Naive thymus-derived CD4-positive, alpha-beta T cell (primary cell): ENCODE results near the gene TMEM18. TPM values are rescaled to one million over a fixed set of nuclear protein-coding genes. Genes with fewer than 3 reads are reported as not detected.

Source experiments
- ATAC-seq: fragments of 150-1000 bp; cut with Tn5 transposase; 2 replicates; pipeline ENCODE4 v1.10.0; 2021; ENCODE audit warnings: mild to moderate bottlenecking, moderate library complexity
- CTCF ChIA-PET: fragments of 350-600 bp; sonication (Branson Sonifier 250); formaldehyde crosslinking; loops from one replicate; lab custom pipeline; 2021; ENCODE audit warnings: antibody characterized with exemption; lab: Charles Lee
- POLR2A ChIA-PET: fragments of 350-600 bp; sonication (Branson Sonifier 250); formaldehyde crosslinking; loops from one replicate; lab custom pipeline; 2021; ENCODE audit warnings: antibody characterized with exemption, inconsistent platforms; lab: Charles Lee
- DNase-seq, 9 donors: peaks; one replicate each; pipeline versions ENCODE4 v3.0.0 to v3.0.0-alpha.2; 2020 to 2022; ENCODE audit warnings: mixed read lengths in 1 of 9
- H3K27ac ChIP-seq: one replicate; pipeline ENCODE4 v1.7.0; 2013; ENCODE audit warnings: mild to moderate bottlenecking, low read depth, low read length, moderate library complexity
- H3K27me3 ChIP-seq, 2 donors: one replicate each; pipeline ENCODE4 v1.7.0; 2013; ENCODE audit warnings: low read length in 2 of 2, mild to moderate bottlenecking in 2 of 2, moderate library complexity in 2 of 2; ENCODE audit not compliant: control insufficient read depth in 2 of 2, insufficient read depth in 2 of 2
- H3K36me3 ChIP-seq, 3 experiments: 1 replicate in 2 of 3; 2 replicates in 1 of 3; pipeline ENCODE4 v1.7.0; 2013; ENCODE audit warnings: low read length in 3 of 3, mild to moderate bottlenecking in 3 of 3, moderate library complexity in 1 of 3; ENCODE audit not compliant: insufficient read depth in 3 of 3, control insufficient read depth in 2 of 3
- H3K4me1 ChIP-seq, 2 donors: one replicate each; pipeline ENCODE4 v1.7.0; 2013; ENCODE audit warnings: low read length in 2 of 2, mild to moderate bottlenecking in 2 of 2, moderate library complexity in 1 of 2; ENCODE audit not compliant: control insufficient read depth in 2 of 2, insufficient read depth in 2 of 2
- H3K4me3 ChIP-seq: 2 replicates; pipeline ENCODE4 v1.7.0; 2013; ENCODE audit warnings: mild to moderate bottlenecking, low read length
- H3K9me3 ChIP-seq, 3 experiments: 1 replicate in 2 of 3; 2 replicates in 1 of 3; pipeline ENCODE4 v1.7.0; 2013; ENCODE audit warnings: low read length in 3 of 3; ENCODE audit not compliant: control insufficient read depth in 2 of 3
- H3K27ac Mint-ChIP-seq, 9 donors: one replicate each; pipeline ENCODE4 v1.8.0; 2020 to 2022; ENCODE audit warnings: mixed read lengths in 9 of 9, mild to moderate bottlenecking in 8 of 9, moderate library complexity in 5 of 9, inconsistent platforms in 2 of 9
- H3K27me3 Mint-ChIP-seq, 5 donors: one replicate each; pipeline ENCODE4 v1.8.0; 2021 to 2022; ENCODE audit warnings: mixed read lengths in 5 of 5, mild to moderate bottlenecking in 1 of 5
- H3K36me3 Mint-ChIP-seq, 5 donors: one replicate each; pipeline ENCODE4 v1.8.0; 2020 to 2022; ENCODE audit warnings: mixed read lengths in 5 of 5, mild to moderate bottlenecking in 3 of 5, inconsistent platforms in 1 of 5
- H3K4me1 Mint-ChIP-seq, 7 donors: one replicate each; pipeline ENCODE4 v1.8.0; 2020 to 2022; ENCODE audit warnings: mixed read lengths in 7 of 7, mild to moderate bottlenecking in 3 of 7, inconsistent platforms in 1 of 7
- H3K4me3 Mint-ChIP-seq, 10 donors: one replicate each; pipeline ENCODE4 v1.8.0; 2020 to 2022; ENCODE audit warnings: mild to moderate bottlenecking in 10 of 10, mixed read lengths in 10 of 10, moderate library complexity in 6 of 10, inconsistent platforms in 2 of 10
- H3K9me3 Mint-ChIP-seq, 11 donors: one replicate each; pipeline ENCODE4 v1.8.0; 2020 to 2022; ENCODE audit warnings: mixed read lengths in 11 of 11, mild to moderate bottlenecking in 4 of 11, inconsistent platforms in 1 of 11, moderate library complexity in 1 of 11
- intact Hi-C, 2 donors: fragments of 100-400 bp; cut with micrococcal nuclease; formaldehyde crosslinking; loops; one replicate each; pipeline ENCODE4 v1.15.1; 2023
- polyA plus RNA-seq, 2 donors: library from polyadenylated mRNA; unstranded; fragments of 300-500 nt; fragmentation: Illumina TruSeq; gene quantifications; one replicate each; pipeline ENCODE4 v1.2.3, GENCODE V29; 2021
- total RNA-seq, 6 experiments: library from RNA in 5 of 6; stranded (reverse) in 5 of 6; gene quantifications; 1 replicate in 5 of 6; 2 replicates in 1 of 6; pipeline ENCODE4 v1.2.3 and lab custom pipeline; 2021 to 2026

Gene TMEM18
- total and polyA plus RNA-seq, 7 experiments from 2014 or later, result 23.3 to 39.8 (median 29.4) TPM

DNA sequence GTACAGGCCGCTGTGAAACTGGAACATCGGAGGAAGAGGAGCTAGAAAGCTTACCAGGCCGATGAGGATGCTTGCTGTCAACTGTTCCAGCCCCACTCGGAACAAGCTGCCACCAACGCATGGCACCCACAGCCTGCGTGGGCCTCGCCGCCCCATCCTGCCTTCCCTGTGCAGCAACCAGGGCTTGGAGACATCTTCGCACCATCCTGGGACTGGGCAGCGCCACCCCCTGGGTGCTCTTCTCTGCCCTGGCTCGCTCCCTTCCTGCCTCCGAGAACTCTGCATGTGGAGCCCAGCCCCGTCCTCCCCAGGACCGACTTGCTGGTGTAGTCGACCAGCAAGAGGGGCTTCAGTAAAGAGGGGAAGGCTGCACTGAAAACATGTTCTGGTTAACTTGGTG is 10.8 kb downstream of the TMEM18 start:
- no peaks in the 10 kb centered on the region for H3K27me3 Mint-ChIP-seq
- H3K27ac Mint-ChIP-seq, result no peak overlapping the region
- H3K27ac ChIP-seq, result no peak overlapping the region
- CTCF ChIA-PET, result interaction anchor here (1.0 to 1.2 kb wide), 2 partner anchors 29 to 30 kb away, joined by 3 read pairs; no protein-coding TSS in a partner anchor
- H3K36me3 ChIP-seq, result peaks cover 0 to 53% (median 4%) of the 10 kb centered on the region in 3 experiments
- ATAC-seq (no peak), DNase-seq (no peak)
- H3K36me3 Mint-ChIP-seq, result peaks cover 38 to 57% (median 49%) of the 10 kb centered on the region in 5 donors
- intact Hi-C loops, result no loop called here
- H3K9me3 Mint-ChIP-seq, result peaks cover 10 to 22% (median 12%) of the 10 kb centered on the region in 11 donors
- H3K9me3 ChIP-seq, result peaks cover 0 to 16% (median 5%) of the 10 kb centered on the region in 3 experiments
- POLR2A ChIA-PET, result interaction anchor here (1.3 kb wide), 1 partner anchor 11 kb away, joined by 4 read pairs; the partner anchor contains the start of gene TMEM18
- H3K4me1 Mint-ChIP-seq, result peaks cover 18 to 42% (median 24%) of the 10 kb centered on the region in 7 donors
- no peak overlapping the region for H3K4me3 ChIP-seq
- no peak overlapping the region for H3K4me3 Mint-ChIP-seq
- H3K4me1 ChIP-seq, result peaks cover 9 to 11% of the 10 kb centered on the region in 2 donors
- H3K27me3 ChIP-seq, result no peaks in the 10 kb centered on the region

DNA sequence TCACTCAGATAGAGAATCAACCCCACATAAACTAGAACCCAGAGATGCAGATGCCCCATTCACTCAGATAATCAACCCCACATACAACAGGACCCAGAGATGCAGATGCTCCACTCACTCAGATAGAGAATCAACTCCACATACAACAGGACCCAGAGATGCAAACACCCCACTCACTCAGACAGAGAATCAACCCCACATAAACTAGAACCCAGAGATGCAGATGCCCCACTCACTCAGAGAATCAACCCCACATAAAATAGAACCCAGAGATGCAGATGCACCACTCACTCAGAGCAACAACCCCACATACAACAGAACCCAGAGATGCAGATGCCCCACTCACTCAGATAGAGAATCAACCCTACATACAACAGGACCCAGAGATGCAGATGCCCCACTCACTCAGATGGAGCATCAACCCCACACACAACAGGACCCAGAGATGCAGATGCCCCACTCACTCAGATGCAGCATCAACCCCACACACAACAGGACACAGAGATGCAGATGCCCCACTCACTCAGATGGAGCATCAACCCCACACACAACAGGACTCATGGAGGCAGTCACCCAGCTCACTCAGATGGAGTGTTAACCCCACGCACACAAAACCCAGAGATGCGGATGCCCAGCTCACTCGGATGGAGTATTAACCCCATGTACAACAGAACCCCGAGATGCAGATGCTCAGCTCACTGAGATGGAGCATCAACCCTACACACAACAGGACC is 11.7 kb downstream of the TMEM18 start:
- peaks cover 11 to 12% of the 10 kb centered on the region in 2 donors for H3K4me1 ChIP-seq
- H3K4me3 ChIP-seq, result no peak overlapping the region
- H3K36me3 ChIP-seq, result peaks cover 0 to 46% (median 4%) of the 10 kb centered on the region in 3 experiments
- Mint-ChIP-seq H3K27me3 (no peaks in the 10 kb centered on the region), H3K4me3 (no peak overlapping the region), H3K27ac (peak overlapping the region in 2 of 9 donors; percentile 50 to 84), H3K36me3 (peaks cover 34 to 57% (median 46%) of the 10 kb centered on the region in 5 donors), H3K4me1 (peaks cover 20 to 45% (median 27%) of the 10 kb centered on the region in 7 donors), H3K9me3 (peaks cover 10 to 22% (median 12%) of the 10 kb centered on the region in 11 donors)
- ATAC-seq (no peak), DNase-seq (no peak)
- no peaks in the 10 kb centered on the region for H3K27me3 ChIP-seq
- ChIA-PET CTCF (interaction anchor here (0.7 to 1.2 kb wide), 2 partner anchors 28 to 433 kb away, joined by 3 read pairs; no protein-coding TSS in a partner anchor), POLR2A (interaction anchor here (1.3 kb wide), 1 partner anchor 12 kb away, joined by 4 read pairs; the partner anchor contains the start of gene TMEM18)
- peaks cover 0 to 16% (median 5%) of the 10 kb centered on the region in 3 experiments for H3K9me3 ChIP-seq
- intact Hi-C loops, result no loop called here
- H3K27ac ChIP-seq, result no peak overlapping the region

DNA sequence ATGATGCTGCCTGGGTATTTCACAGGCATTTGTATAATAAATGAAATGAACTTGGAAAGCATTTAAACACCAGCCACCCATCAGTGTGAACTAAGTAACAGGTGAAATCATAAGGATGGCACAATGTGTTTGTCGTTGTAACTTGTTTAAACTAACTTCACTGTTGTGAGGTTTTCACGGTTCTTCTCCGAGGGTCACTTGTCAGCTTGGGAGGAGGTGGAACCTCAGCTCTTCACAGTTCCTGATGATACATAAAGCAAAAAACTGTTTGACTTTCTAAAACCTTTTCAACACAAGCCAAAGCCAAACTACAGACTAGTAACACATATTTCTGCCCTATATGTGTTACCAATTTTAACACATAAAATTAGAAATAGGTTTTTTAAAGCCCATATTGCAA is 13.1 kb downstream of the TMEM18 start:
- ChIA-PET CTCF (no interaction called here), POLR2A (no interaction called here)
- intact Hi-C loops, result no loop called here
- Mint-ChIP-seq H3K27ac (peak overlapping the region in 5 of 9 donors; percentile 8 to 69 (median 36)), H3K4me3 (no peak overlapping the region), H3K4me1 (peaks cover 21 to 45% (median 28%) of the 10 kb centered on the region in 7 donors), H3K27me3 (peaks cover 0 to 4% (median 0%) of the 10 kb centered on the region in 5 donors), H3K36me3 (peaks cover 21 to 54% (median 38%) of the 10 kb centered on the region in 5 donors), H3K9me3 (peaks cover 10 to 22% (median 12%) of the 10 kb centered on the region in 11 donors)
- Histone ChIP-seq H3K9me3 (peaks cover 0 to 16% (median 5%) of the 10 kb centered on the region in 3 experiments), H3K4me3 (no peak overlapping the region), H3K36me3 (peaks cover 0 to 33% (median 4%) of the 10 kb centered on the region in 3 experiments), H3K27ac (no peak overlapping the region), H3K4me1 (peaks cover 11 to 12% of the 10 kb centered on the region in 2 donors), H3K27me3 (no peaks in the 10 kb centered on the region)
- DNase-seq (no peak), ATAC-seq (no peak)

DNA sequence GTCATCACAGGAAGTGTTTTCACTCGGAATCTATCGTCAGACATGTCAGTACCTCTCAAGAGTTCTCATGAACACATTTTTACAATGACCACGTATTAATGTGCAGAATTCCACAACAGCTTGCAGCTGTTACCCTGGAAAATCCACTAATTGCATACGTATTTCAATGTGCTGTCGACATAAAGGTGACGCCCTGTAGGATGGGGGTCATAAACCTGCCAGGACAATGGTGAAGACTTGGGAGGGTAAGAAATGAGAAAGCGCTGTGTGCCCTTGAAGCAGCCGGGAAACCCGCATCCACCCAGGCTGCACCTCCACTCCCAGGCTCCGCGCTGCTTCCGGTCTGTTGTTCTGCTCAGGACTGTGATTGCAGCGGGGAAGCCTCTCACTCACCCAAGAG is 14.0 kb downstream of the TMEM18 start:
- peak overlapping the region in 1 of 10 donors; percentile 62 for H3K4me3 Mint-ChIP-seq
- H3K36me3 Mint-ChIP-seq, result peaks cover 21 to 47% (median 34%) of the 10 kb centered on the region in 5 donors
- H3K9me3 Mint-ChIP-seq, result peaks cover 10 to 22% (median 12%) of the 10 kb centered on the region in 11 donors
- no peak overlapping the region for H3K27ac ChIP-seq
- H3K27me3 ChIP-seq, result no peaks in the 10 kb centered on the region
- peaks cover 11 to 12% of the 10 kb centered on the region in 2 donors for H3K4me1 ChIP-seq
- peaks cover 0 to 9% (median 0%) of the 10 kb centered on the region in 5 donors for H3K27me3 Mint-ChIP-seq
- intact Hi-C loops, result loop anchor here in 1 of 2 donors (2.0 kb wide), 1 partner anchor 26 kb away; no protein-coding TSS in a partner anchor
- H3K4me1 Mint-ChIP-seq, result peaks cover 21 to 47% (median 28%) of the 10 kb centered on the region in 7 donors
- ChIA-PET CTCF (interaction anchor here (1.2 kb wide), 1 partner anchor 32 kb away, joined by 3 read pairs; no protein-coding TSS in a partner anchor), POLR2A (interaction anchor here (1.4 kb wide), 1 partner anchor 14 kb away, joined by 5 read pairs; the partner anchor contains the start of gene TMEM18)
- H3K9me3 ChIP-seq, result peaks cover 0 to 16% (median 5%) of the 10 kb centered on the region in 3 experiments
- ATAC-seq (no peak), DNase-seq (no peak)
- H3K36me3 ChIP-seq, result peaks cover 0 to 25% (median under 1%) of the 10 kb centered on the region in 3 experiments
- H3K27ac Mint-ChIP-seq, result peak overlapping the region in 4 of 9 donors; percentile 6 to 70 (median 28)
- no peak overlapping the region for H3K4me3 ChIP-seq

DNA sequence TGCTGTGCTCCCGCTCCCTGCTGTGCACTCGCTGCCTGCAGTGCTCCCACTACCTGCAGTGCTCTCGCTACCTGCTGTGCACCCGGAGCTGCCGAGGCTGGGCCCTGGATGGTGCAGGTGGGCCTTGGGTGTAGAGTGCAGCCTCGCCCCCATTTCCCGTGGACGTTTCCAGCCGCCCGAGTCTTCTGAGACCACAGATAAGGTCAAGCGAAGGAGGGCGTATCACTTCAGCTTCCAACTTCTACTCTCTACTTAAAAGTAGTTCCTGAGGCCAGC is 15.9 kb downstream of the TMEM18 start:
- peaks cover 29 to 63% (median 42%) of the 10 kb centered on the region in 7 donors for H3K4me1 Mint-ChIP-seq

DNA sequence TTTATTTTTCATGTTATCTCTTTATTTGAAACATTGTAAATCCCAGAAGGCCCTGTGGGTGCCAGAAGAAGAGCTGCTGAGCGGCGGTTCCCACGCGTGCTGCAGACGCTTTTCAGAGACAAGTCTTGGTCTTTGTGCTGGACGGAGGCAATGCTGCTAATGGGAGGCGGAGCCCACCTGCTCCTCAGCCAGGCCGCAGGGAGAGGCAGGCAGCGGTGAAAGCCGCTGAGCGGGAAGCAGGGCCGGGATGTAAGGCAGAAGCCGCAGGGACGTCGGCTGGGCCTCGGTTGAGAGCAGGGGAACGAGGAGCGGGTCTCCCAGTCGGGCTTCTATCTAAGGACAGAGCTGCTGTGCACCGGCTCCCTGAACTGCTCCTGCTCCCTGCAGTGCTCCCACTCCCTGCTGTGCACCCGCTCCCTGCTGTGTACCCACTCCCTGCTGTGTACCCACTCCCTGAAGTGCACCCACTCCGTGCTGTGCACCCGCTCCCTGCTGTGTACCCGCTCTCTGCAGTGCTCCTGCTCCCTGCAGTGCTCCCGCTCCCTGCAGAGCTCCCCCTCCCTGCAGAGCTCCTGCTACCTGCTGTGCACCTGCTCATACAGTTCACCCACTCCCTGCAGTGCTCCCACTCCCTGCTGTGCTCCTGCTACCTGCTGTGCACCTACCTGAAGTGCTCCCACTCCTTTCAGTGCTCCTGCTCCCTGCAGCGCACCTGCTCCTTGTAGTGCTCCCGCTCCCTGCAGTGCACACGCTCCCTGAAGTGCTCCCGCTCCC is 16.4 kb downstream of the TMEM18 start:
- intact Hi-C loops, result no loop called here
- no peak for DNase-seq
- CTCF ChIA-PET, result no interaction called here
- Mint-ChIP-seq H3K4me1 (peaks cover 29 to 68% (median 48%) of the 10 kb centered on the region in 7 donors), H3K27ac (no peak overlapping the region), H3K27me3 (peaks cover 0 to 14% (median 0%) of the 10 kb centered on the region in 5 donors), H3K36me3 (peaks cover 10 to 26% (median 21%) of the 10 kb centered on the region in 5 donors), H3K9me3 (peaks cover 7 to 13% (median 10%) of the 10 kb centered on the region in 11 donors), H3K4me3 (no peak overlapping the region)
- Histone ChIP-seq H3K36me3 (peaks cover 0 to 4% (median 0%) of the 10 kb centered on the region in 3 experiments), H3K4me1 (peaks cover 16 to 17% of the 10 kb centered on the region in 2 donors), H3K27ac (no peak overlapping the region), H3K4me3 (no peak overlapping the region), H3K9me3 (peaks cover 0 to 9% (median 4%) of the 10 kb centered on the region in 3 experiments), H3K27me3 (no peaks in the 10 kb centered on the region)
- ATAC-seq, result no peak
- POLR2A ChIA-PET, result no interaction called here

More for the DNA sequence above, 15.9 kb downstream of the TMEM18 start:
- intact Hi-C loops, result no loop called here
- Mint-ChIP-seq H3K27ac (no peak overlapping the region), H3K4me3 (no peak overlapping the region), H3K9me3 (peaks cover 10 to 18% (median 12%) of the 10 kb centered on the region in 11 donors), H3K27me3 (peaks cover 0 to 14% (median 0%) of the 10 kb centered on the region in 5 donors), H3K36me3 (peaks cover 14 to 31% (median 26%) of the 10 kb centered on the region in 5 donors)
- DNase-seq (no peak), ATAC-seq (no peak)
- peaks cover 0 to 14% (median 5%) of the 10 kb centered on the region in 3 experiments for H3K9me3 ChIP-seq
- H3K27me3 ChIP-seq, result no peaks in the 10 kb centered on the region
- H3K36me3 ChIP-seq, result peaks cover 0 to 10% (median 0%) of the 10 kb centered on the region in 3 experiments
- ChIA-PET POLR2A (no interaction called here), CTCF (no interaction called here)
- H3K4me1 ChIP-seq, result peaks cover 13 to 16% of the 10 kb centered on the region in 2 donors
- H3K27ac ChIP-seq, result no peak overlapping the region
- H3K4me3 ChIP-seq, result no peak overlapping the region
